IPS-15b (cell line): ENCODE results near the gene CDH12.

Experiments used
- H3K27me3 ChIP-seq: one replicate; pipeline ENCODE4 v1.6.1; 2013; ENCODE audit warnings: low read length; ENCODE audit not compliant: control insufficient read depth, insufficient read depth
- H3K36me3 ChIP-seq: one replicate; pipeline ENCODE4 v1.6.1; 2013; ENCODE audit warnings: low read length; ENCODE audit not compliant: control insufficient read depth, insufficient read depth
- H3K4me1 ChIP-seq: one replicate; pipeline ENCODE4 v1.6.1; 2013; ENCODE audit warnings: mild to moderate bottlenecking, low read length; ENCODE audit not compliant: control insufficient read depth, insufficient read depth
- H3K4me3 ChIP-seq: one replicate; pipeline ENCODE4 v1.5.1; 2013; ENCODE audit warnings: low read depth, low read length
- H3K9ac ChIP-seq: one replicate; pipeline ENCODE4 v1.6.1; 2013; ENCODE audit warnings: low read depth, mild to moderate bottlenecking, low read length
- H3K9me3 ChIP-seq: one replicate; pipeline ENCODE4 v1.6.1; 2013; ENCODE audit warnings: mild to moderate bottlenecking, low read length; ENCODE audit not compliant: control insufficient read depth, insufficient read depth

Gene CDH12

DNA sequence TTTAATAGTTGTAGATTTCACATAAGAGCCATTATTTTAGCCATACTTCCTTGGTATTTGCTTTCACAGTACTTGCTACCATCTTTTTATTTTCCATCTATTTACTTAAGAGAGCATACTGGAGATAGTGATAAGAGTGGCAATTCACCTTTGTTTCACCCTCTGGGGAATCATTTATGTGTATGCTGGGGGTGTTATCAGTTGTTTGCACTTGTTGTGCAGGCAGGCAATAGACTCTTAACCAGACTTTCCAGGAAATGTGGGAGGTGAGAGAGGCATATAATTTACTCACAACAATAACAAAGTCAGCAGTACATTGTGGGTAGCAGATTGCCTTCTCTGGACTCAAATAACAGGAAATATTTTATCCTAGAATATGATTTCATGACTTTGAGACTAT is 1018.3 kb downstream of the CDH12 start:
- Histone ChIP-seq H3K36me3 (no peaks in the 10 kb centered on the region), H3K9ac (no peak overlapping the region), H3K4me1 (no peaks in the 10 kb centered on the region), H3K27me3 (no peaks in the 10 kb centered on the region), H3K4me3 (no peak overlapping the region), H3K9me3 (no peaks in the 10 kb centered on the region)

DNA sequence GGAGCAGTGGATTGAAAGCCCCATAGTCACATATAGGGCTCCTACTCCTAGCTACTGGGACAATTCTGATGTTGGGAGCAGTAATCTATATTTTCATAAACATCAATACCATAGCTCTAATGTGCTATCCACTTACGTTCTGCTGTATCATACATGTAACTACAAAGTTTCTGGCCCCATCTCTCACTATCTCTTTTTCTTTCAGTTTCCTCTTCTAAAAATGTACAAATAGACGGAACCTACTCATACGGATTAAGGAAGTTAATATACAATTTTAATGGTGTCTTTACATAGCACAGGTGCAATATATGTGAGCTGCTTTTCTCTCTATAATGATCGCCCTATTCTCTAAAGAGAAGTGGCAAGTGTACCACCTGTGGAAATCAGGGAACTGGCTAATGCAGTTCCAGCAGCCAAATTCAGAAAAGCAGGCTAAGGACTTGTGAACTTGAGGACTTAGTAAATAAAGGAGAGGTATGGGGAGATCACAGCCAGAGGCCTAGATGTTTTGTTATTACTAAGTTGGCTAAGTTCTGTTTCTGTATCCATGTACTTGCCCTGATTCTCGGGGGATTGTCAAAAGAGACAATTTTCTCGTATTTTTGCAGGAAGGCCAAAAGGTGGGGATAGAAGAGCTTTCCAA is 1021.9 kb downstream of the CDH12 start:
- Histone ChIP-seq H3K4me3 (no peak overlapping the region), H3K9ac (no peak overlapping the region), H3K9me3 (no peaks in the 10 kb centered on the region), H3K27me3 (no peaks in the 10 kb centered on the region), H3K36me3 (no peaks in the 10 kb centered on the region), H3K4me1 (no peaks in the 10 kb centered on the region)

- Histone ChIP-seq H3K36me3 (no peaks in the 10 kb centered on the region), H3K4me3 (no peak overlapping the region), H3K9ac (no peak overlapping the region), H3K27me3 (no peaks in the 10 kb centered on the region), H3K4me1 (no peaks in the 10 kb centered on the region), H3K9me3 (no peaks in the 10 kb centered on the region)
These were observed 1026.3 kb downstream of the CDH12 start for GRCh38 chr5:21826884-21827283.

GRCh38 chr5:21823588-21823987 is 1029.6 kb downstream of the CDH12 start:
- no peaks in the 10 kb centered on the region for H3K36me3 ChIP-seq
- H3K4me3 ChIP-seq: no peak overlapping the region
- no peak overlapping the region for H3K9ac ChIP-seq
- H3K4me1 ChIP-seq: no peaks in the 10 kb centered on the region
- H3K27me3 ChIP-seq: no peaks in the 10 kb centered on the region
- no peaks in the 10 kb centered on the region for H3K9me3 ChIP-seq

- Histone ChIP-seq H3K4me1 (no peaks in the 10 kb centered on the region), H3K36me3 (no peaks in the 10 kb centered on the region), H3K9me3 (no peaks in the 10 kb centered on the region), H3K27me3 (no peaks in the 10 kb centered on the region), H3K4me3 (no peak overlapping the region), H3K9ac (no peak overlapping the region)
These were observed 1030.0 kb downstream of the CDH12 start for GRCh38 chr5:21823076-21823574.

DNA sequence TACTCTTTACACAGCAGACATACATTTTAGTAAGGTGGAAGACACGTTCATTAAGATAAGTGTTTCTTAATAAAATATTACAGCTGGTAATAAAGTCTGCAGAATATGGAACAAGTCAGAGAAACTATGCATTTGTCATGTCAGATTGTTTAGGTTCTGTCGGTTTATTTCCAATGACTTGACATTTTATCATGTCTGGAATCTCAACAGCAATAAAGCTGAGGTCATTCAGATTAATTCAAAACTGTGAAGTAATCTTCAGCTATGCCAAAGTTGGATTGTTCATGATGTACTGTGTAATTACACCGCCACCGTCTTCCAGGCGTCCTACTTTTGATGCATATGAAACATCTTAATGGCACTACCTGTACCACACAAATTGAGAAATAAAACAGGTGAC is 1032.6 kb downstream of the CDH12 start:
- no peaks in the 10 kb centered on the region for H3K4me1 ChIP-seq
- H3K9ac ChIP-seq: no peak overlapping the region
- H3K9me3 ChIP-seq: no peaks in the 10 kb centered on the region
- no peaks in the 10 kb centered on the region for H3K36me3 ChIP-seq
- no peaks in the 10 kb centered on the region for H3K27me3 ChIP-seq
- H3K4me3 ChIP-seq: no peak overlapping the region

DNA sequence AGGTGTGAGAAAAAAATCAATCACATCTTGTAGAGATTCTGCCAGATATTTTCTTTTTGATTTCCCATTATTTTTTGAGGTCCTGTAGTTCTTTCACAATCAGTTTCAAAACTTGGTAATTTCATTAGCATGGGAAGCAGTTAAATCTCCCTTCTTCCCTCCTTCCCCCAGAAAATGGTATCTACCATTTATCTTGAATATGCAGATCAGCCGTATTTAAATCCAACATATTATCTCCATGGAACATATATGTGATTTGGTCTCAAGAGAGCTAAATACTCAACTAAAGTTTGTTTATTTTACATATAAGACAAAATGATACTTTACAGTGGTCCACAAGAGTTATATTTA is 1034.8 kb downstream of the CDH12 start:
- Histone ChIP-seq H3K9ac (no peak overlapping the region), H3K9me3 (no peaks in the 10 kb centered on the region), H3K4me3 (no peak overlapping the region), H3K27me3 (no peaks in the 10 kb centered on the region), H3K4me1 (no peaks in the 10 kb centered on the region), H3K36me3 (no peaks in the 10 kb centered on the region)

- no peaks in the 10 kb centered on the region for H3K36me3 ChIP-seq
- no peaks in the 10 kb centered on the region for H3K4me1 ChIP-seq
- H3K9ac ChIP-seq: no peak overlapping the region
- no peak overlapping the region for H3K4me3 ChIP-seq
- no peaks in the 10 kb centered on the region for H3K27me3 ChIP-seq
- no peaks in the 10 kb centered on the region for H3K9me3 ChIP-seq
These were observed 1035.3 kb downstream of the CDH12 start for GRCh38 chr5:21817668-21818369.

DNA sequence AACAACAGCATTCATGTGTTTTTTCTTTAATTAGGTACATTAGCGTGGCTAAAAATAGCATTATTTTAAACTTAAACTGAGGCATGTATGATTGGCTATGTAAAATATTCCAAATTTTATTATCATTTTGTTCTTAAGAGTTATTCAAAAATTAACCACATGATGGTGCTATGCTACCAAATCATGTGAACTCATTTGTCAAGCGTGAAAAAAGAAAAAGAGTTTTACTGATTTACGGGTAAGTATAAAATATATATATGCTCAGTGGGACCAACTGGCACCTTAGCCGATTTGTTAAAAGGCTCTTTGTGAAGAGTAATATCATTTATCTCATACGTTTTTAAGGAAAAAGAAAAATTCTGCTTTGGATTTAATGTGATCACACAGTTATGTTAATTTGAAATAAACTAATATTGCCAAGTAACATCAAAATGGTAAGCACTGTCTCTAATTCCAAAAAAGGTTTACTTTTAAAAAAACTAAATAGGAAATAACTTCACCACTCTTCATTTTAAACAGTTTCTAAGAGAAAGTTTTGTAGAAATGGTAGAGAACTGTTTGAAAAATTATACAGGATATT is 1042.3 kb downstream of the CDH12 start:
- no peak overlapping the region for H3K4me3 ChIP-seq
- no peak overlapping the region for H3K9ac ChIP-seq

GRCh38 chr5:21809611-21810010 is 1043.5 kb downstream of the CDH12 start:
- Histone ChIP-seq H3K4me3 (no peak overlapping the region), H3K36me3 (no peaks in the 10 kb centered on the region), H3K27me3 (no peaks in the 10 kb centered on the region), H3K9ac (no peak overlapping the region), H3K9me3 (no peaks in the 10 kb centered on the region), H3K4me1 (no peaks in the 10 kb centered on the region)

More for the DNA sequence above, 1042.3 kb downstream of the CDH12 start:
- no peaks in the 10 kb centered on the region for H3K27me3 ChIP-seq
- H3K36me3 ChIP-seq: no peaks in the 10 kb centered on the region
- no peaks in the 10 kb centered on the region for H3K4me1 ChIP-seq
- no peaks in the 10 kb centered on the region for H3K9me3 ChIP-seq

GRCh38 chr5:21807953-21808352 is 1045.2 kb downstream of the CDH12 start:
- H3K4me3 ChIP-seq: no peak overlapping the region
- no peak overlapping the region for H3K9ac ChIP-seq
- H3K27me3 ChIP-seq: no peaks in the 10 kb centered on the region
- H3K9me3 ChIP-seq: no peaks in the 10 kb centered on the region
- no peaks in the 10 kb centered on the region for H3K36me3 ChIP-seq
- H3K4me1 ChIP-seq: no peaks in the 10 kb centered on the region

DNA sequence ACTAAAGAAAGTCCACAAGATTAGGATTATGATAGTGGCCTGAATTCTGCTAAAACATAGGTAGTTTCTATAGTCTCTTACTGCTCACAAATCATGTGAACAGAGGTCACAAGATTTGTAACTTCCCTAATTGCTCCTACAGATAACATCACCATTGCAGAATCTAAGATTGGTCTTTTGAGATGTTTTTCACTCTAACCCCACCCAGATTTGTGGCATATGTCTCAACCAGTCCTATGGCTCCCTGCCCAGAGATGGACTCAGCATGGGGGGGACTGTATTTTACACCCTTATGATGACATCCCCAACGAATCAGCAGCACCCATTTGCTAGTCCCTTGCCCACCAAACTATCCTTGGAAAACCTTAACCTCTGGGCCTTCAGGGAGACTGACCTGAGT is 1046.2 kb downstream of the CDH12 start:
- Histone ChIP-seq H3K4me1 (no peaks in the 10 kb centered on the region), H3K27me3 (no peaks in the 10 kb centered on the region), H3K36me3 (no peaks in the 10 kb centered on the region), H3K9ac (no peak overlapping the region), H3K9me3 (no peaks in the 10 kb centered on the region), H3K4me3 (no peak overlapping the region)
